Stimulated activated CD8-positive, alpha-beta memory T cell treated with anti-CD3 and anti-CD28 coated beads, Interleukin-2, amount 100 ng/mL, for 1 hour (primary cell): ENCODE results near the gene KSR1.
"Not testable (repeated sequence)": the region's sequence is repeated elsewhere in the genome, so short reads cannot be mapped to it uniquely, and the experiment has no call there.

Source experiments
- DNase-seq, 2 donors: peaks; one replicate each; pipeline ENCODE4 v3.0.0-alpha.2; 2020; ENCODE audit warnings: low read depth in 2 of 2

The KSR1 gene

GRCh38 chr17:27633312-27634025, 177.2 kb downstream of the KSR1 start:
- no peak for DNase-seq

- no peak for DNase-seq
These were observed 177.7 kb downstream of the KSR1 start for GRCh38 chr17:27634026-27634335.

DNA sequence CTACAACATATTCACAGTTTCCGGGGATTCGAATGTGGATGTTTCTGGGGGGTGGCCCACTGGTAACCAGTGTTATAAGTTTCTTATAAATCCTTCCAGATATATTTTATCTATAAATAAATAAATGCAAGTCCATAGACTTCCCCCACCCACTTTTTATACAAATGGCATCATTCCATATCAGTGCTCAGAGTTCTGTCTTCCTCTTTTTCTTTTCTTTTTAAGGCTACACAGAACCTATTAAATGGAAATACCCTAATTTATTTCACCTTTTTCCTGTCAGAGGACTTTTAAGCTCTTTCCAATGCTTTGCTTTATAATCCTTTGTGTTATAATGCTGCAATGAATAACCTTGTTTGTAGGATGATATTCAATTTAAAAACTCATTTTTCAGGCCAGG, 178.5 kb downstream of the KSR1 start:
- DNase-seq: no peak

GRCh38 chr17:27635275-27635823, 179.1 kb downstream of the KSR1 start:
- DNase-seq: no peak

DNA sequence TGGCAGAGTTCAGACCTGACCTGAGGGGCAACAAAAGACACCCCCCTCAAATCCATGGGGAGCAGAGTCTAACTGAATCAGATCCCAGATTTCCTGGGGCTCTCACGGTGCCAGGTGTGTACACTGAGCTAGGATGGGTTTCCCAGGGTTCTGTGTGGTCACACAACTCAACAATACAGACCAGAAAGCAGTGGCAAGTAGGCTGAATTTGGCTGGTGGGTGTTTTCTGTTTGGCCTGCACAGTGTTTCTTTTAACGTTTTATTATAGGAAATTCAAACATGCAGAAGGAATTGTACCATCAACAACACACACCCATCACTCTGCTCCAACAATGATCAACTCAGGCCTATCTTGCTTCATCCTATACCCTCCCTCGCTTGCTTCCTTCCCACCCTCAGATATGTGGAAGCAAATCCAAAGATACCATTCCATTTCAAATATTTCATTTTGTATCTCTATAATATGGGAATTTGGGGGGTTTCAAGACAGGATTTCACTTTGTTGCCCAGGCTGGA, 179.8 kb downstream of the KSR1 start:
- DNase-seq: not testable (repeated sequence)

- DNase-seq: not testable (repeated sequence)
These were observed 181.6 kb downstream of the KSR1 start for GRCh38 chr17:27637818-27638217.

DNA sequence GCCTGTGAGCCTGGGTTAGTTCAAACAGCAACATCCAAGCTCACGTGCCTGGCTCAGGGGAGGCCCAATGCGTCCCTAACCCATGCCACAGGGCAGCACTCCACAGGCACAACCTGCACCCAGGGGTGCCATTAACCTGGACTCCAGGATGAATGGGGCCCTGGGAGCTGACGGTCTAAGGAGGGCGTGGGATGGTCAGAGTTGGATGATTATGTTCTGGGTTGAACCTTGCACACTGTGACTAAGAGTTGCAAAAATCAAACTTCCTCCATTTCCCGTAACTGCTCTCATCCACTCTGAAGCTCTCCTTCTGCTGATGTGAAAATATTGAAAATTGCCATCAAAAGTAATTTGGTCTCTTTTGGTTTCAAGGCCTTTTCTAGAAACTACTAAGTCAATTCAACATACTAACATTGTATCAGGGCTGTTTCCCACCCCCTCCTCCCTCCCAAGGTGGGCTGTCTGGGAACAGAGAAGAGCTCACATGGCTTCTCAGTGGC, 182.2 kb downstream of the KSR1 start:
- not testable (repeated sequence) for DNase-seq

DNA sequence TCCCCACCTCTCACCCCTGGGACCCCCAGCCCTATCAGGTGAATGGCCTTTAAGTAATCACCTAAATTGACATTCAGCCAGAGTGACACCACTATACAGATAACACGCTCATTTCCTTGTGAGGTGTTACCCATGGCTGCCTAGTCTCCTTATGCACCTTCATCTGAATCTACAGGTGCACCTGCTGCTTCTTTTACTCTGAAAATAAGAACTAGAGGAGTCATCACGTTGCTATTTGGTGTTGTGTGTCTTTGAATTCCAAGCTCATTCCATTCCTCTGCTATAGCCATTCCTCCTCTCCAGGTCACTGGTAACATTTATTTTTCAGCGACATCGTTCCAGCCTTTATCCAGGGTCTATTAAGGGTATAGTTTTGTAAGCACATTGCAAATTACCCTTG, 184.5 kb downstream of the KSR1 start:
- no peak for DNase-seq

DNA sequence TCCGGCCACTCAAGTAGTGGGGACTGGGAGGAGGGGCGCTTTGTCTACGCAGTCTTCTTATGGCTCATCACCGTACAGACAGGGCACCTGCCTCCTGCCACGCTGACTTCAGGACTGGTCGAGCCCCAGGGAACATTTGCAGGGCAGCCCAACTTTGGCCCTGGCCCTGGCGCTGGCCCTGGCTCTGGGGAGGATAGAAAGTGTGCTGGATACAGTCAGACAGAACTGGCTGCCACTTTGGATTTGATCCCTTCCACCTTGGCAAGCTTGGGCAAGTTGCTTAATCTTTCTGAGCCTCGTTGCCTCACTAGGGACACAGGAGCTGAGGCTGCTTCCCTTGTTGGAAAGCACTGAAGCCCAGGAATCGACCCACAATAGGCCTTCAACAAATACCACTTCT, 188.3 kb downstream of the KSR1 start:
- no peak for DNase-seq

DNA sequence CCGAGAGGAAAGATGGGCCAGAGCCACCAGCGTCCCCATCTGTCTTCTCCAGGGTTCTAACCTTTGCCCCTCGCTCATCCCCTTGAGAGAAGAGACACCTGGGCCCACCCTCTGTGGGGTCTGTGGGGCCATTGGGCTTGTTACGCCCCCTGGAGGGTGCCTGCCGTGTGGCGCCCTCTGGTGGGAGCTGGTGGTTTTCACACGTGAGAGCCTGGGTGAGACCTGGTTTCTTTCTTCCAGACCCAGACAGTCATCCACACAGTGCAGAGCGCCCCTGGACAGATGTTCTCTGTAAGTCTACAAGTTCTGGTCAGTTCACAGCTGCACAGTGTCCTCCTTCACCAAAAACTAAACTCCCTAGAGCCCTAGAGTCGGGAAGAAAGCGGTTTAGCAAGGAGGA, 189.4 kb downstream of the KSR1 start:
- DNase-seq: not testable (repeated sequence)

DNA sequence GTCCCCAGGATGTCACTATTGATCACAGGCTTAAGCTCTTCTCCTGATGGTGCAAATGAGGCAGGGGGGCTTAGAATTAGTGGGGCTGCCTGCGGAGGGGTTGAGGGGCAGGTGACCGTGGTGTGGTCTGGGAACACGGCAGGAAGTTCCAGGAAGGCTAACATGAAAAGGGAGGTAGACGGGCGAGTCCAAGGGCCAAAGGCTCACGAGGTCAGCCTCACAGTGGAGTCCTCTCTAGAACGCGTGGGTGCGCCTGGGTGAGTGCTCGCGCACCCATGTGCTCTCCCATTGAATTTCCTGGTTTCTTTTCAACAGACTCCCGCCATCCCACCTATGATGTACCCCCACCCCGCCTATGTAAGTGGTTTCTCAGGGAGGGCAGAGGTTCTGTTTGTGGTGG, 190.0 kb downstream of the KSR1 start:
- DNase-seq: no peak

DNA sequence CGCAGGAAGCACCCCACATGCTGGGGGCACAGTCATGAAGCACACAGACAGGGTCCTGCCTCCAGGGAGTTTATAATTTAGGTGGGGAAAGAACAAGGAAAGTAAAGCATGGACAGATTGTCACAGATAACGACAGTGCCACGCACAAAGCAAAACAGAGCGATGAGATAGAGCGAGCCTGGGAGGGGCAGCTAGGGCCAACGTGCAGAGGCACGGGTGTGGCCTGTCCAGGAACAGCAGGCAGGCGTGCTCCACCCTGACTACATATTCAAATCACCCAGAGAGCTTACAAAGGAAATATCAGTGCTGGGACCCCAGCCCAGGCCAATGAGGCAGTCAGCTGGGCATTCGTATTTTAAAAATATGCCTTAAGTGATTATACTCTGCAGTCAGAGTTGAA, 191.5 kb downstream of the KSR1 start:
- no peak for DNase-seq

GRCh38 chr17:27649111-27649571, 192.9 kb downstream of the KSR1 start:
- DNase-seq: not testable (repeated sequence)

DNA sequence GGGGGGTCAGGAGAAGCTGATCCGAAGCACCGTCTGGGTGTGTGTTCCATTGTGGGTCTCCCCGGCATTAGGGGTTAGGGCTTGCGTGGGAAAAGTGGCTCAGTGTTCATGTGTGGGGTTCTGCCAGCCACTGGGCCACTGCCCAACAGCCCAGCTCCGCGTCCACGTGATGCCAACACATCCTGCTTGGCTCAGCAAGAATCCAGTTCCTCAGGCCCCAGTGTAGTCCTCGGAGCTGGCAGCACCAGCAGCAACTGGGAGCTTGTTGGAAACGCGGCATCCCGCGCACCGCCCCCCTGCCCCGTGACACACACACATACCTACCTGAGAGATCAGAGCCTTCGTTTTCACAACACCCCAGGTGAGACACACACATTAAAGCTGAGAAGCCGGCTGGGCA, 193.7 kb downstream of the KSR1 start:
- no peak for DNase-seq

DNA sequence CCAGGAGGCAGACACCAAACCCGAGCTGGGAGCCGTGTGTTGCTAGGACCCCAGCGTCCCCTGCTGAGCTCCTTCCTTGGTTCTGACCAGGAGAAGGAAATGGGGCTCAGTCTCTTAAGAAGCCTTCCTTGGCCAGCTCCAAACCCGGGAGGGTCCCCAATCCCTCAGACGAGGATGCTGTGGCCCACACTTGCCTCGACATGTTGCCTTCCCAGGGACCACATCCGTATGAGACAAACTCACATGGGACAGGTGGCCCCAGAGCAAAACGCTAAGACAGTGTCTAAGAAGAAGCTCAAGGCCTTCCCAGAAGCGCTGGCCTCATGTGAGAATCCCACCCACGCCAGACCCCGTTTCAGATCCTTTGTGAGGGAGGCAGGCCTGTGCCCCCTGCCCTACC, 194.6 kb downstream of the KSR1 start:
- DNase-seq: no peak

- peak; percentile 38 to 39 for DNase-seq
These were observed 195.4 kb downstream of the KSR1 start for GRCh38 chr17:27651411-27652345.

DNA sequence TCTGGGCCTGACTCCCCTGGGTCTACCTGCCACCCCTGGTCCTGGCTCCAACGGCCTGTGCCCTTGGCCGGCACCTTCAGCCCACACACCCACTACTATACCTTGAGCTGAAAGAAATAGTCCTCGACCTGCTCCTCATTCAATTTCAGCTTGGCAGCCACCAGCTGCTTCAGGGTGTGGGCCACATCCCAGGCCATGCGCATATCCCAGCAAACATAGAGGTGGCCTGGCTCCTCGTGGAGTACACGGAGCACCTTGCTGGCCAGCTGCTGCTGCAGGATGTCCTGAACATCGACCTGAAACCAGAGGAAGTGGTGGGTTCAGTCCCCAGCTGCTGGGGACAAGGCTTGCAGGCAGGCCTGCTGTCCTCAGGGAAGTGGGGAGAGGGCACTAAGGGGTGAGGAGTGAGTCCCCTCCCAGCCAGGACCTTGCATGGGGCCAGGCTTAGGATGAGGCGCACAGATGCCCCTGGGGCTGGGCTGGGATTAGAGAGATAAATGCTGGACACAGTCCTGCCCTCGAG, 197.3 kb downstream of the KSR1 start:
- not testable (repeated sequence) for DNase-seq

DNA sequence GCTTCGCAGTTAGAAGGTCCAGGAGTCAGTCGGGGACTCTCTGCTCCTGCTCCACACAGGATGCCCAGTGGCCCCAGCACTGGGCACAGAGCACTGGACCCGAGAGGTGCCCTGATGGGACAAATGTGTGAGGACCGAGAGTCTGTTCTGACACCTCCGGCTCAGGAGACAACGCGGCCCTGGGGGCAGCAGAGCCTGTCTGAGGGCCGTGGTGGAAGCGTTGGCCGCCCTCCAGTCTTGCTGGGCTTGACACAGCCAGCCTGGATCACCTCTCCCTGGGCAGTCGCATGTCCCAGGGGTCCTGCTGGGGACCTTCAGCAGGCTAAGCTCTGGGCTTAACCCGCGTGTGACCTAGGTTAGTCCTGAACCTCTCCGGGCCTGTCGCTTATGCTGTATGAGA, 197.9 kb downstream of the KSR1 start:
- no peak for DNase-seq

DNA sequence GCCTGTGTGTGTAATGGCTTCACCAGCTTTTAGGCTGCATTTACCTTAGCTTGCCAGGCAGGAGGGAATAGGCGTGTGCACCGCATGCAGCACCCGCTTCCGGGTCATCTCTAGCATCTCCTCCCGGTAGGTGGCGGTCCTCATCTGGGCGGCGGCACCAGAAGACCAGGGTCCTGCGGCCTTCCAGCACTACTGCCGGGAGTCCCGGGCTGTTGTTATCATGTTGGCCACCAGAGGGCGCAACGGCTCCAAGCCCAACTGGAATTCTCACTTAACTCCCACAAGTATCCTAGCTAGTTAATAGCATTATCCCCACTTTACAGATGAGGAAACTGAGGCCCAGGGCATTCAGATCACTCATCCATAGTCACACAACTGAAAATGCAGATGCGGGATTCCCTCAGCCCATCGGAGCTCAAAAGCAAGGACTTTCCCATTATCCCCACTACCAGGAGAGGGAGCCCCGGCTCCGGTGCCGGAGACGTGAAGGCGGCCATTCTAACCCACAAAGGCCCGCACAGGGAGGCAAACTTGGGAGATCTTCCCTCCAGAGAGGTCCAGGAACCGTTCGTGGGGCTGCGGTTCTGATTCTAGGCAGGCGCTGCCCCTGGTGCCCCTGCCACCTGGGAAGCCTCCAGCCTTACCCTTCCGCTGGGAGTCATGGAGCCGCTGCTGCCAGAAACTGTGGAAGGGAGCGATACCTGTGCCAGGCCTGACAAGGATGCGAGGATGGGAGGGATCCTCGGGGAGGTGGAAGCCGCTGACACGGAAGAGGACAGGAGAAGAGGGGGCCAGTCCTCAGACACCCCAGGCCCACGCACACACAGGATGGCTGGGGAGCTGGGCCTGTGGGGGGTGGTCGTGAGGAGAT, 198.6 kb downstream of the KSR1 start:
- peak; percentile 30 to 49 for DNase-seq

DNA sequence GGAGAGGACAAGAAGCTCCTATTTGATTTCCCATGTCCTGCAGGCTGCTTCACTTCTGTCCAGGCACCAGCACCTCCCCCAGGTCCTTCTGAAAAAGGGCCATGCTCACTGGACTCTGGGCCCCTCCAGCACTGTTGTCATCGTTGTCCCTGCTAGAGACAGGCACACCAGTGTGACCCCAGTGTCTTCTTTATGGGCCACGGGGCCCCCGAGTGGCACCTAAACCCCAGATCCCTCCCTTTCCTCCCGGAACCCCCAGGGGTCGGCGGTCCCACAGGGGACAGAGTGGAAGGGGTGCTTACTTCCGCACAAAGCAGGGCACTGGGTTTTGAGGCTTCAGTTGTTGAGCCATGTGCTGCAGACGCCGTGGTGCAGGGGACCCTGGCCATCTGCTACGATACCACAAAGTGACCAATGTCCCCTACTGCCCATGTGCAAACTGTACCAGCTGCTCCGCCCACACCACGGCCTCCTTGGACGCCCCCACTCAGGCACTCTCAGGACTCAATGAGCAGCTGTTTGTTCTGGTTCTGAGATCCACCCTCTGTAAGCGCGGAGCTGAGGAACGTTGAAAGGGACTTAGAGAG, 199.4 kb downstream of the KSR1 start:
- not testable (repeated sequence) for DNase-seq

DNA sequence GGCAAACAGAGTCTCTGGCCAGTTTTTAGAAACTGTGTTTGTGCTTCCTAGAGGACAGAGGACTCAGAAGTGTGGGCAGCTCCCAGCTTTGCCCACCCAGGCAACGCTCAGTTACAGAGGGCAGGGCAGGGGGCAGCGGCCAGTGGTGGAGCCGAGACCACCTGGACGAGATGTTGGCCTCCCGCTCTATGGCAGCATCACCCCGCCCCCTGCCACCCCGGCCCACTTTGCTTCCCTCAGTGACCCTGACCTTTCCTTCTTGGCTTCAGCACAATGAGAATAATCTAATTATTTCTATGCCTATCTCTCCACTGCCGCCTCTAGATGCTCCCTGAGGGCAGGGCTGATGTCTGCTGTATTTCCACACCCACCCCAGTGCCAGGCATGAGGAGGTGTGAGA, 200.4 kb downstream of the KSR1 start:
- DNase-seq: not testable (repeated sequence)
